ENCODE measurements around the gene PAM16. TPM values are rescaled to one million over a fixed set of nuclear protein-coding genes. Genes with fewer than 3 reads are reported as not detected.

Gene PAM16
- total RNA-seq, 2 donors from 2014 or later: 46.6 to 48.2 TPM

DNA sequence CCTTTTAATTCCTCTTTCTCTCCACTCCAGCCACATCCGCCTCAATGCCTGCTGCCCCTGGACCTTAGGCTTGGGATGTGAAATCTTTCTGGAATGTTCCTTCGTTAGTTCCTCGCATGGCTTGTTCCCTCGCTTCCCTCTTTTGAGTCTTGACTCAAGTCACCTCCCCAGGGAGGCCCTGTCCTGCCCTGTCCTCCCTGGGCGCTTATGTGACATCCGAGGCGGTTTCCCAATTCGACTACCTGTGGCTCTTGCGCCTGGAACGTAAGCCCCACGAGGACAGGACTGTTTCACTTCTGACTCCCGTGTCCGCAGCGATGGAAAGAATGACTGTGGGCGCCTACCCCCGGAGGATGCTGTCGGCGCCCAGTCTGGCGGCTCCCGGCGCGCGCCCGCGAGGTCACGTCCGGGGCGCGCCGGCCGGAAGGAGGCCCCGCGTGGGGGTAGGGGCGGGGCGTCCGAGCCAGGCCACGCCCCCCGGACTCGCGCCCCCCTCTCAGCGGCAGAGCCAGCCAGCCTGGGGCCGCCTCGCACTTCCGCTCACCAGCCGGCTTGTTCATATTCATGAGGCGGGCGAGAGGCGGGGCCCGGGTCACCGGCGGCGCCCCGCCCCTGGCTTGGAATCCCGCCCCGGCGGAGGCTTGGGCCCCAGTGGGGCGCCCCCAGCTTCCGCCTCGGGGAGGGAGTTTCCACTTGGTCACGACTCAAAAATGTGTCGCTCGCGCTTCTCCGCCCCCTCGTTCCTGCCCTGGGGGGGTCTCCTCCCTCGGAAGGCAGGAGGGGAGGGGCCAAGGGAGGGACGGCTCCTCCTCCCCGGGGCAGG, 43.7 kb downstream of the PAM16 start:
- DNase-seq: peak; percentile 98 to 99
- H3K27ac Mint-ChIP-seq: peak overlapping the region; percentile 96
- H3K4me1 Mint-ChIP-seq (ENCODE audit: low read depth): peaks cover 40% of the 10 kb centered on the region
- ATAC-seq (replicated peaks in 1 of 2): peak; percentile 93 to 94
- H3K4me3 Mint-ChIP-seq: peak overlapping the region; percentile 93 to 98
- peaks cover 4 to 5% of the 10 kb centered on the region in 2 donors for H3K36me3 Mint-ChIP-seq (ENCODE audit: insufficient read depth in 2 of 2)
- H3K9me3 Mint-ChIP-seq: peaks cover 3 to 4% of the 10 kb centered on the region in 2 donors
- H3K27me3 Mint-ChIP-seq (ENCODE audit: low read depth): no peaks in the 10 kb centered on the region

DNA sequence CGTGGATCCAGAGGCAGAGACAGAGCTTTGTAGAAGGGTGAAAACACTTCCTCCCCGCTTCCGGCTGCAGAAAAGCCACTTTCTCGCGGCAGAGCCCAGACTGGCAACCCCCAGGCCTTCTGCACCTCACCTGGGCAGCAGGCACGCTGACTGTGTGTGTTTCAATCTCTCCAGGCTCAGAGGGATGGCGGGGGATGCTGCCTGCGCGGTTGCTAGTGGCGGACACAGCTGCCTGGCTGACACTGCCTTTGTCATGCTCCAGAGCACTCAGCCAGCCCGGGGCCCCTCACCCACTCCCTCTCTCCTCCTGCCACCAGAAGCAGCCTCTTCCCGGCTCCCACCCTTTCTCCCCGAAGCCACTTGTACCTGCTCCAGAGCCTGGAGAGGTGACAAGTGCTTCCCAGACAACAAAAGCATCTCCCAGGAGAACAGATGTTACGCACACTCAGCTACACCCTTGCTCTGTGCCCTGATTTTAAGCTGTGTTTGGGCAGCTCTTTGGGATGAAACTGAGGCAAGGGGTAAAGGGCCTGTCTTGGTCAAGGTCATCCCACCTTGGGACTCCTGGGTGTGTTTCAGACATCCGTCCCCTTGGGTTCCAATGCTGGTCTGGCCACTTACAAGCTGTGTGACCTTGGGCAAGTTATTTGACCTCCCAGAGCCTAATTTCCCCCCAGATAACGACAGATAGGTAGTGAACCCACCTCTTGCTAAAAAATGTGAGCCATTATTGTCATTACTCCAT, 44.5 kb downstream of the PAM16 start:
- peaks cover 40% of the 10 kb centered on the region for H3K4me1 Mint-ChIP-seq (ENCODE audit: low read depth)
- peak overlapping the region; percentile 96 for H3K27ac Mint-ChIP-seq
- H3K9me3 Mint-ChIP-seq: peaks cover 3 to 4% of the 10 kb centered on the region in 2 donors
- DNase-seq: peak; percentile 36 to 42
- H3K36me3 Mint-ChIP-seq (ENCODE audit: insufficient read depth in 2 of 2): peaks cover 4 to 5% of the 10 kb centered on the region in 2 donors
- H3K27me3 Mint-ChIP-seq (ENCODE audit: low read depth): no peaks in the 10 kb centered on the region
- H3K4me3 Mint-ChIP-seq: peak overlapping the region; percentile 93 to 98
- no peak for ATAC-seq (replicated peaks in 1 of 2)

GRCh38 chr16:4303973-4304372, 47.1 kb downstream of the PAM16 start:
- no peak overlapping the region for H3K27ac Mint-ChIP-seq
- ATAC-seq (replicated peaks in 1 of 2) (no peak), DNase-seq (no peak)
- peaks cover 5 to 6% of the 10 kb centered on the region in 2 donors for H3K36me3 Mint-ChIP-seq (ENCODE audit: insufficient read depth in 2 of 2)
- H3K27me3 Mint-ChIP-seq (ENCODE audit: low read depth): no peaks in the 10 kb centered on the region
- peaks cover 3 to 4% of the 10 kb centered on the region in 2 donors for H3K9me3 Mint-ChIP-seq
- no peak overlapping the region for H3K4me3 Mint-ChIP-seq
- peaks cover 38% of the 10 kb centered on the region for H3K4me1 Mint-ChIP-seq (ENCODE audit: low read depth)

- ATAC-seq (replicated peaks in 1 of 2) (no peak), DNase-seq (no peak)
- Mint-ChIP-seq H3K36me3 (ENCODE audit: insufficient read depth in 2 of 2) (peaks cover under 1 to 3% of the 10 kb centered on the region in 2 donors), H3K4me3 (no peak overlapping the region), H3K9me3 (no peaks in the 10 kb centered on the region), H3K4me1 (ENCODE audit: low read depth) (peaks cover 23% of the 10 kb centered on the region), H3K27me3 (ENCODE audit: low read depth) (no peaks in the 10 kb centered on the region), H3K27ac (no peak overlapping the region)
Observed at GRCh38 chr16:4301968-4302367, 49.2 kb downstream of the PAM16 start.

DNA sequence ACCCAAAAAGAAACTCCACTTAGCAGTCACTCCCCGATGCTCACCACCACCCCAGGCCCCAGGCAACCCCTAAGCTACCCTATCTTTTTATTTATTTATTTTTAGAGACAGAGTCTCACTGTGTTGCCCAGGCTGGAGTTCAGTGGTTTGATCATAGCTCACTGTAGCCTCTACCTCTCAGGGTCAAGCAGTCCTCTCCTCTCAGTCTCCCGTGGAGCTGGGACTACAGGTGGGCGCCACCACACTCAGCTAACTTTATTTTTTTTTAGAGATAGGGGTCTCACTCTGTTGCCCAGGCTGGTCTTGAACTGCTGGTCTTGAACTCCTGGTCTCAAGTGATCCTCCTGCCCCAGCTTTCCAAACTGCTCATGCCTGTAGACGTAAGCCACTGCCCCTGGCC, 49.9 kb downstream of the PAM16 start:
- ATAC-seq (replicated peaks in 1 of 2) (no peak), DNase-seq (no peak)
- Mint-ChIP-seq H3K9me3 (no peaks in the 10 kb centered on the region), H3K4me1 (ENCODE audit: low read depth) (peaks cover 15% of the 10 kb centered on the region), H3K27me3 (ENCODE audit: low read depth) (no peaks in the 10 kb centered on the region), H3K4me3 (no peak overlapping the region), H3K27ac (no peak overlapping the region), H3K36me3 (ENCODE audit: insufficient read depth in 2 of 2) (peaks cover 0 to 3% of the 10 kb centered on the region in 2 donors)

DNA sequence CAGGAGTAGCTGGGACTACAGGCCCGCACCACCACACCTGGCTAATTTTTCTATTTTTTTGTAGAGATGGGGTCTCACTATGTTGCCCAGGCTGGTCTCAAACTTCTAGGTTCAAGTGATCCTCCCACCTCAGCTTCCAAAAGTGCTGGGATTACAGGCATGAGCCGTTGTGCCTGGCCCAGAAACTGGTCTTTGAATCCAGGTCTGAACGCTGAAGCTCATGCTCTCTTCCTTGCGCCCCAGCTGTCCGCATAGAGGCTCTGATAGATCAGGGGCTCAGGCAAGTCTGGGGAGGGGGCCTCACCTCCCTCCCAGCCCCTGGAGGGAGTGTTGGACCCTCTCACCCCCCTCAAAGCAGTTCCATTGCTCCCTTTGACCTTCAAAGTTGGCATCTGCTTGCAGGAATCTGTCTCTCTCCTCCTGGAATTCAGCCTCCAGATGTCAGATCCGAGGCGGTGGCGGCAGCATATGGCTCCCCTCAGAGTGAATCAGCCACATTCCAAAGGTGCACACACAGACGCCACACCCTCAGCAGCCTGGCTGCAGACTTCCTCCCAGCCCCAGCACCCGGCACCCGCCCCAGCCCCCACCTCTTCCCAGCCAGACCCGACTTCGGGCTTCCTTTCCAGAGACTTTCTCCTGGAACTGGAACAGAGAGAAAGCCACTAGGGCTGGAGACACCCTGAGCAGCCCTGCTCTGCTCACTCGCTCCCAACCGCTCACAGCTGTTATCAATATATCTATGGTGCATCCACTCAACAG, 52.2 kb downstream of the PAM16 start:
- H3K9me3 Mint-ChIP-seq: no peaks in the 10 kb centered on the region
- peaks cover 0 to 3% of the 10 kb centered on the region in 2 donors for H3K36me3 Mint-ChIP-seq (ENCODE audit: insufficient read depth in 2 of 2)
- H3K27me3 Mint-ChIP-seq (ENCODE audit: low read depth): peaks cover 1% of the 10 kb centered on the region
- ATAC-seq (replicated peaks in 1 of 2) (no peak), DNase-seq (no peak)
- H3K27ac Mint-ChIP-seq: no peak overlapping the region
- H3K4me1 Mint-ChIP-seq (ENCODE audit: low read depth): peaks cover 7% of the 10 kb centered on the region
- no peak overlapping the region for H3K4me3 Mint-ChIP-seq

DNA sequence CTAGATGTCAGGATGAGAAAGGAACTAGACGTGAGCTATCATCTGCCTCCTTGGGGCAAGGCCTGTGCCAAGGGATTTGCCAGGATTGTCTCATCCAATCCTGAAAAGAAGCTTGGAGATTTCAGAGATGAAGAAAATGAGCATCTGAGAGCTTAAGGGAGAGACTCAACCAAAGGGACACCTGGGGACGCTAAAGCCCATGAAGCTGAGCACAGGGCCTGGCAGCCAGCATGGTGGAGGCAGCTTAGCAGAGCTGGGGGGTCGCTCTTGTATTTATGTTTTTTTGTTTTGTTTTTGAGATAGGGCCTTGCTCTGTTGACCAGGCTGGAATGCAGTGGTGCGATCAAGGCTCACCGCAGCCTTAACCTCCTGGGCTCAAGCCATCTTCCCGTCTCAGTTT, 53.6 kb downstream of the PAM16 start:
- no peak overlapping the region for H3K4me3 Mint-ChIP-seq
- H3K36me3 Mint-ChIP-seq (ENCODE audit: insufficient read depth in 2 of 2): peaks cover 0 to 3% of the 10 kb centered on the region in 2 donors
- peaks cover 12% of the 10 kb centered on the region for H3K27me3 Mint-ChIP-seq (ENCODE audit: low read depth)
- H3K9me3 Mint-ChIP-seq: no peaks in the 10 kb centered on the region
- ATAC-seq (replicated peaks in 1 of 2): no peak
- H3K4me1 Mint-ChIP-seq (ENCODE audit: low read depth): peaks cover 7% of the 10 kb centered on the region
- no peak overlapping the region for H3K27ac Mint-ChIP-seq
- DNase-seq: no peak

GRCh38 chr16:4295581-4295980, 55.5 kb downstream of the PAM16 start:
- Mint-ChIP-seq H3K36me3 (ENCODE audit: insufficient read depth in 2 of 2) (no peaks in the 10 kb centered on the region), H3K27ac (no peak overlapping the region), H3K27me3 (ENCODE audit: low read depth) (peaks cover 12% of the 10 kb centered on the region)

DNA sequence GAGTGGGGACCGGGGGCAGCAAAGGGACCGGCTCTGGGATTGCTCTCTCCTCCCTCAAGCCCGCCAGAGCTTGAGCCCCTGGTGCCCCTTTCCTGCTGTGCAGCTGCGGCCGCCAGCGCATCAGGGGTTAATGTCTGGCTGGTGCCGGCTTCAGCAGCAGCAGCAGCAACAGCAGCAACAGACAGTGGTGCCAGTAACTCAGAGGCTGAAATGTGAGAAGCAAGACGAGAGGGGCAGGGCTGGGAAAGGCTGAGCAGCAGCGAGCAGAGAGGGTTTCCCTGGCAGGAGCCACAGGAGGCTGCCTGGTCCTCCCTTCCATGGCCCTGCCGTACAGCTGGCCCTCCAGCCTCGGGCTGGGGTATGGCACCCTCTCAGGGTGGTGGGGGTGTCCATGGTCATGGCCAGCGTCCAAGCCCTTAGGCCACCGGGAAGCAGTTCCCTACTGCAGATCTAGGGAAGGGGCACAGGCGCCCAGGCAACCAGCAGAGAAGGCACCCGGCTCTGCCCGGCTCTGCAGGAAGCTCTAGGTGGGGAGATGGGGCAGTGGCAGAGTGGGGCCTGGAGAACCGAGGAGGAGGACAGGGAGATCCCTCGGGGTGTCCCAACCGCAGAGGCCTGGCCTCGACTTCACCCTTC, 57.2 kb downstream of the PAM16 start:
- DNase-seq (no peak), ATAC-seq (replicated peaks in 1 of 2) (no peak)
- no peak overlapping the region for H3K27ac Mint-ChIP-seq
- H3K36me3 Mint-ChIP-seq (ENCODE audit: insufficient read depth in 2 of 2): no peaks in the 10 kb centered on the region
- no peaks in the 10 kb centered on the region for H3K9me3 Mint-ChIP-seq
- H3K4me3 Mint-ChIP-seq: no peak overlapping the region
- peaks cover 12% of the 10 kb centered on the region for H3K27me3 Mint-ChIP-seq (ENCODE audit: low read depth)
- H3K4me1 Mint-ChIP-seq (ENCODE audit: low read depth): no peaks in the 10 kb centered on the region

More at GRCh38 chr16:4295581-4295980, 55.5 kb downstream of the PAM16 start:
- DNase-seq: no peak
- no peak overlapping the region for H3K4me3 Mint-ChIP-seq
- no peak for ATAC-seq (replicated peaks in 1 of 2)
- peaks cover 7% of the 10 kb centered on the region for H3K4me1 Mint-ChIP-seq (ENCODE audit: low read depth)
- no peaks in the 10 kb centered on the region for H3K9me3 Mint-ChIP-seq

- no peaks in the 10 kb centered on the region for H3K9me3 Mint-ChIP-seq
- ATAC-seq (replicated peaks in 1 of 2): no peak
- DNase-seq: no peak
- H3K27ac Mint-ChIP-seq: no peak overlapping the region
- no peaks in the 10 kb centered on the region for H3K36me3 Mint-ChIP-seq (ENCODE audit: insufficient read depth in 2 of 2)
- no peak overlapping the region for H3K4me3 Mint-ChIP-seq
- H3K27me3 Mint-ChIP-seq (ENCODE audit: low read depth): peaks cover 12% of the 10 kb centered on the region
- H3K4me1 Mint-ChIP-seq (ENCODE audit: low read depth): peaks cover 6% of the 10 kb centered on the region
Observed at GRCh38 chr16:4293181-4293716, 57.9 kb downstream of the PAM16 start.

DNA sequence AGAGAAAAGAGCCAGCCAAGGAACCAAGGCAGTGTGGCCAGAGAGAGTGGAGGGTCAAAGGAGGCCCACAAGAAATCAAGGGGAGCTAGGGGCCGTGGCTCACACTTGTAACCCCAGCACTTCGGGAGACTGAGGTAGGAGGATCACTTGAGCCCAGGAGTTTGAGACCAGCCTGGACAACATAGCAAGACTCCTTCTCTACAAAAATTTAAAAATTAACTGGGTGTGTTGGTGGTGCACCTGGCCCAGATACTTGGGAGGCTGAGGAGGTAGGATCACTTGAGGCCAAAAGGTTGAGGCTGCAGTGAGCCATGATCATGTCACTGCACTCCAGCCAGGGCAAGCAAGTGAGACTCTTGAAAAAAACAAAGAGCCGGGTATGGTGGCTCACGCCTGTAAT, 59.4 kb downstream of the PAM16 start:
- DNase-seq (no peak), ATAC-seq (replicated peaks in 1 of 2) (no peak)
- Mint-ChIP-seq H3K27ac (no peak overlapping the region), H3K4me3 (no peak overlapping the region), H3K4me1 (ENCODE audit: low read depth) (peaks cover 12% of the 10 kb centered on the region), H3K27me3 (ENCODE audit: low read depth) (peaks cover 12% of the 10 kb centered on the region), H3K36me3 (ENCODE audit: insufficient read depth in 2 of 2) (no peaks in the 10 kb centered on the region), H3K9me3 (no peaks in the 10 kb centered on the region)

Measured in activated T-cell treated with anti-CD3 and anti-CD28 coated beads, Interleukin-2, amount 50 U/mL, for 72 hours (primary cell).